GM19351 (cell line): ENCODE results near the gene CCSER2.
"Not testable (repeated sequence)": the region's sequence is repeated elsewhere in the genome, so short reads cannot be mapped to it uniquely, and the experiment has no call there.

Experiments
- ATAC-seq: cut with Tn5 transposase; IDR thresholded peaks from one replicate; pipeline ENCODE4 v1.9.1; 2021; ENCODE audit warnings: mild to moderate bottlenecking, moderate library complexity; ENCODE audit not compliant: unreplicated experiment

CCSER2 gene

GRCh38 chr10:84440781-84441180 is 112.4 kb downstream of the CCSER2 start:
- no peak for ATAC-seq

DNA sequence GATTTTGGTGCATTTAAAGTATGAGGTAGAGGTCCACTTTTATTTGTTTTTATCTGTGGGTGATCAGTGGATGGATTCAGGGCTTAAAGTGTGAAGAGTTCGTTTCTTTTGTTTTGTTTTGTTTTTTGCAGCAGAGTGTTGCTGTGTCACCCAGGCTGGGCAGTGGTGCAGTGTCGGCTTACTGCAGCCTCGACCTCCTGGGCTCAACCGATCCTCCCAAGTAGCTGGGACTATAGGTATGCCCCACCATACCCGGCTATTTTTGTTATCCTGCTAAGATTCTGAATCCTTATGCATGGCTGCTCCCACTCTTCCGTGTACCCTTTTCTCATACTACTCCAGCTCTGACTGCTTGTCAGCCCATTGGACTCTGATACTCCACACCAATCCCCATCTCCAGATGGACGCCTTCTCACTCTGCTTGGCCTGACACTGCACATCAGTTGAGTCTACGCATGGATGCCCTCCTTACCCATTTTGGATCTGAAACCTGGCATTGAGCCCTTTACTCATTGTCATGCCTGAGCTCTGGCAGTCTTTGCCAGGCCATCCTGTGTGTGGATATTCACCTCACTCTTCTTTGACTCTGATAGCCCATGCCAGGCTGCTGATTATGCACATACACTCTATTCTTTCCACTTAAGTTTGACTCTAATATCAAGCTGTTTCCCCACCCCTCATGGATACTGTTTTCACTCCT is 119.5 kb downstream of the CCSER2 start:
- ATAC-seq, result no peak

- not testable (repeated sequence) for ATAC-seq
Measured at GRCh38 chr10:84449351-84449750, 121.0 kb downstream of the CCSER2 start.

- ATAC-seq, result no peak
Measured at GRCh38 chr10:84452003-84452402, 123.6 kb downstream of the CCSER2 start.

- no peak for ATAC-seq
Measured at GRCh38 chr10:84453303-84453702, 124.9 kb downstream of the CCSER2 start.

GRCh38 chr10:84456126-84456525 is 127.7 kb downstream of the CCSER2 start:
- ATAC-seq, result no peak

DNA sequence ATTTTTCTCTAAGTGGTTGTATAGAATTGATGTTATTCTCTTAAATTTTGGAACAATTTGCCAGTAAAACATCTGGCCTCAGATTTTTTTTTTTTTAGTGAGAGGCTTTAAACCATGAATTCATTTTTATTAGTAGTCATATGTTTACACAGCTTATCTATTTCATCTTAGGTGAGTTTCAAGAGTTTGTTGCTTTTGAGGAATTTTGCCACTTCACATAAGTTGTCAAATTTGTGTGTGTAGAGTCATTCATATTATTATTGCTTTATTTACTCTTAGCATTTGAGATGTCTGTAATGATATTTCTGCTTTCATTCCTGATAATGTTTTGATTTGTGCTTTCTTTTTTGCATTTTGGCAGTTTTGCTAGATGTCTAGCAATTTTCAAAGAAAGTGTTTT is 132.1 kb downstream of the CCSER2 start:
- no peak for ATAC-seq

DNA sequence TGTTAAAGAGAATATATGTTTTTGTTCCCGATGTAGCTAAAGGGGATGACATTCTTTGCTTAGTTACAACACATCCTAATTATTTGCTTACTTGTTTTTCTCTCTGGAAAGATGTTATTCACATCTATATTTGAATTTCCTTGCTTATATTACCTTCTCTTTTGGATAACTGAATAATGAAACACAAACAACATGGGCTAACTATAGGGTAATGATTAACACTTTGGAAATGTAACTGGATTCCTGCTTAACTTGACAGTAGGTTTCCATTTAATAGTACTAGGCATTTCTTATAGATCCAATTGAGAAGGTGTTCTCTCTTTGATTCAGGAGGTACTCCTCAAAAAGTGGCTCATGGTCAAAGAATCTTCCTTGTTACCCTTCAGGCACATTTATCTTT is 141.1 kb downstream of the CCSER2 start:
- ATAC-seq, result no peak

GRCh38 chr10:84473136-84473535 is 144.7 kb downstream of the CCSER2 start:
- no peak for ATAC-seq

- no peak for ATAC-seq
Measured at GRCh38 chr10:84477398-84478128, 149.2 kb downstream of the CCSER2 start.

DNA sequence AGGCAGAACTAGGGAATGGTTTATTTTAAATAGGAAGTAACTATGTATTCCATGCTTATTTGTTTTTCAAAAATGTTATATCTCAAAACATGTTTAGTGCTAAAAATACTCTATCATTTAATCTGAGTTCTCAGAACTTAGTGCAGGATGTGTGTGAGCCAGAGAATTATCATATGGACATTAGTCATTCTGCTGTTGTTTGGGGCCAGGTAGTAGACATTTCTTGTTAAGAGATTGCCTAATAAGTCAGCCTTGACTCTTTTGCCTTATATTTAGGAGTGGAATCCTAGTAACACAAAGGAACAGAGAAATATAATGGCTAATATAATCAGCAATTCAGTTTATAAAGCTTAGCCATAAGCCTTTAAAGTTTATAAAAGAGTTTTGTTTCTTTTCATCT is 149.8 kb downstream of the CCSER2 start:
- ATAC-seq, result no peak

- no peak for ATAC-seq
Measured at GRCh38 chr10:84478679-84479078, 150.3 kb downstream of the CCSER2 start.

- ATAC-seq, result no peak
Measured at GRCh38 chr10:84484541-84484940, 156.2 kb downstream of the CCSER2 start.

DNA sequence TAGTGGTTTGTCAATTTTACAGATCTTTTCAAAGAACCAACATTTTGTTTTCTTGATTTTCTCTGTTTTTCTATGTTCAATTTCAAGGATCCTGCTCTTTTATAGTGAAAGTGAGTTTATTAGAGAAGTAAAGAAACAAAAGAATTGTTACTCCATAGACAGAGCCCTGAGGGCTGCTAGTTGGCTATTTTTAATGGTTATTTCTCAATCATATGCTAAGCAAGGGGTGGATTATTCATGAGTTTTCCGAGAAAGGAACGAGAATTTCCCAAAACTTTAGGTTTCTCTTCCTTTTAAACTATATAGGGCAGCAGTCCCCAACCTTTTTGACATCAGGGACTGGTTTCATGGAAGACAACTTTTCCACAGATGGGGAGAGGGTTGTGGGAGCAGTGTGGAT is 165.0 kb downstream of the CCSER2 start:
- no peak for ATAC-seq

GRCh38 chr10:84493951-84494848 is 165.8 kb downstream of the CCSER2 start:
- no peak for ATAC-seq

DNA sequence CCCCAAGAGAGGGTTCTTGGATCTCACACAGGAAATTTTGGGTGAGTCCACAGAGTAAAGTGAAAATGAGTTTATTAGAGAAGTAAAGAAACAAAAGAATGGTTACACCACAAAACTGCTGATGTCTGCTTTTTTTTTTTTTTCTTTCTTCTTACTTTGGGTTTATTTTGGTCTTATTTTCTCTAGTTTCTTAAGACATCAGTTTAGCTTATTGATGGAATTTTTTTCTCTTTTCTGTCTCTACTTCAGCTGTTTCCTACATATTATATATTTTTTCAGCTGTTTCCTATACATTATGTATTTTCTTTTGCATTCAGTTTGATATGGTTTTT is 166.4 kb downstream of the CCSER2 start:
- no peak for ATAC-seq

GRCh38 chr10:84497978-84498377 is 169.6 kb downstream of the CCSER2 start:
- ATAC-seq, result no peak

GRCh38 chr10:84499039-84499438 is 170.7 kb downstream of the CCSER2 start:
- ATAC-seq, result not testable (repeated sequence)

GRCh38 chr10:84499846-84500245 is 171.5 kb downstream of the CCSER2 start:
- ATAC-seq, result peak; percentile 61

DNA sequence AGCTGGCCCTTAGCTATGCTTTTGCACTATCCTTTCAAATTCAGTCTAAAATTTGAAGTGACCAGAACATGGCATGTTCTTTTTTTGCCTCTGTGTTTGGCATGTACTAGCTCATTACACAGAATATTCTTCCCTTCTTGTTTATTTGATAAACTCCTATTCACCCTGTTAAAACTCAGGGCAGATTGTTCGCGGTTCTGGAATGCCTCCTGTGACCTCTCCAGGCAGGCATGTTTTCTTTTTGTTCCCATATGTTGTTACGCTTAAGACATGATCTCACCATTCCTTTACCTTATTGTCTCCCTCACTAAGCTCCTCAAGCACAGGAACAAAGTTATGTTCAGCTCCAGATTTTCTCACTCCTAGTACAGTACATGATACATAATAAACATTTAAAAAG is 181.7 kb downstream of the CCSER2 start:
- ATAC-seq, result no peak

DNA sequence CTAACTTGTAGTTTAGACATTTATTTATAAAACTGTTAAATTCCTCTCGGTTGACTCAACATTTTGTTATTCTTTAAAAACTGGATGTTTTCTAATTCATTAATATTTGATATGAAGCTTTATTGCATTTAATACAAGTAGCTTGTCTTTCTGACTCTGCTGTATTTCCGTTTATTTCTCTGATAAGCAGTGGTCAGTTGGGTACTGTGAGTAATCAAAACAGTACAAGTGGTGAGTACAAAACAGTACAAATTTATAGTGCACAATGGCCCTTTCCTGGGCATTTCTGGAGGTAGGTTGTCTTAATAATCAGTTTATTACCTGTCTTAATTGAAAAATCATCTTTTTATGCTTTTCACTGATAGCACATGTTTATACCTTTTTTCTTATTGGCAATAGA is 182.7 kb downstream of the CCSER2 start:
- no peak for ATAC-seq
